Stimulated activated CD4-positive, alpha-beta T cell treated with anti-CD3 and anti-CD28 coated beads, Interleukin-1b, Interleukin-23, amount 100 ng/mL, for 1 hour (primary cell): ENCODE results near the gene TEX55.
"Not testable (repeated sequence)": the region's sequence is repeated elsewhere in the genome, so short reads cannot be mapped to it uniquely, and the experiment has no call there.

ENCODE experiments used
- DNase-seq, 2 donors: peaks; one replicate each; pipeline ENCODE4 v3.0.0-alpha.2; 2020; ENCODE audit warnings: low read depth in 2 of 2

TEX55 gene

GRCh38 chr3:119145500-119146167 is at the start of gene TEX55:
TSS of gene TEX55 (plus strand) at chr3:119146165. CDS start at chr3:119146190, 25 bp downstream.
- no peak for DNase-seq

GRCh38 chr3:119098003-119098402 is 48.0 kb upstream of the TEX55 start:
- no peak for DNase-seq

GRCh38 chr3:119098619-119099222 is 47.2 kb upstream of the TEX55 start:
- DNase-seq: no peak

- DNase-seq: no peak
Observed at GRCh38 chr3:119099785-119100184, 46.2 kb upstream of the TEX55 start.

- DNase-seq: no peak
Observed at GRCh38 chr3:119104031-119104430, 41.9 kb upstream of the TEX55 start.

GRCh38 chr3:119118330-119118729 is 27.6 kb upstream of the TEX55 start:
- DNase-seq: not testable (repeated sequence)

- no peak for DNase-seq
Observed at GRCh38 chr3:119120480-119120879, 25.5 kb upstream of the TEX55 start.

- no peak for DNase-seq
Observed at GRCh38 chr3:119122350-119122749, 23.6 kb upstream of the TEX55 start.

GRCh38 chr3:119125342-119125741 is 20.6 kb upstream of the TEX55 start:
- no peak for DNase-seq

- no peak for DNase-seq
Observed at GRCh38 chr3:119125742-119126504, 20.0 kb upstream of the TEX55 start.

GRCh38 chr3:119130291-119130690 is 15.7 kb upstream of the TEX55 start:
- not testable (repeated sequence) for DNase-seq

- DNase-seq: not testable (repeated sequence)
Observed at GRCh38 chr3:119132291-119132690, 13.7 kb upstream of the TEX55 start.

GRCh38 chr3:119139360-119139759 is 6.6 kb upstream of the TEX55 start:
- not testable (repeated sequence) for DNase-seq

- no peak for DNase-seq
Observed at GRCh38 chr3:119140466-119140865, 5.5 kb upstream of the TEX55 start.

- no peak for DNase-seq
Observed at GRCh38 chr3:119145128-119145499, 851 bp upstream of the TEX55 start.

- DNase-seq: no peak
Observed at GRCh38 chr3:119146578-119147375, 812 bp downstream of the TEX55 start.

GRCh38 chr3:119147494-119147893 is 1.5 kb downstream of the TEX55 start:
- DNase-seq: no peak

GRCh38 chr3:119148493-119149180 is 2.7 kb downstream of the TEX55 start:
- no peak for DNase-seq

GRCh38 chr3:119149484-119149883 is 3.5 kb downstream of the TEX55 start:
- DNase-seq: no peak

- no peak for DNase-seq
Observed at GRCh38 chr3:119156868-119157267, 10.9 kb downstream of the TEX55 start.

GRCh38 chr3:119157971-119158370 is 12.0 kb downstream of the TEX55 start:
- DNase-seq: no peak
